Activated T-cell treated with anti-CD3 and anti-CD28 coated beads, Interleukin-2, amount 50 U/mL, for 24 hours (primary cell): ENCODE measurements around the gene PDE4D.
"Not testable (repeated sequence)": the region's sequence is repeated elsewhere in the genome, so short reads cannot be mapped to it uniquely, and the experiment has no call there.

Experiments used
- DNase-seq: peaks from one replicate; pipeline ENCODE4 v3.0.0-alpha.2; 2020
- H3K27ac Mint-ChIP-seq: 2 replicates; pipeline ENCODE4 v1.8.0; 2020; ENCODE audit warnings: mild to moderate bottlenecking, mixed read lengths
- H3K27me3 Mint-ChIP-seq: 2 replicates; pipeline ENCODE4 v1.8.0; 2020; ENCODE audit warnings: mixed read lengths
- H3K36me3 Mint-ChIP-seq: 2 replicates; pipeline ENCODE4 v1.8.0; 2020; ENCODE audit warnings: low read depth, mixed read lengths
- H3K4me1 Mint-ChIP-seq: 2 replicates; pipeline ENCODE4 v1.8.0; 2020; ENCODE audit warnings: low read depth, mixed read lengths
- H3K4me3 Mint-ChIP-seq: 2 replicates; pipeline ENCODE4 v1.8.0; 2020; ENCODE audit warnings: mild to moderate bottlenecking, moderate library complexity, mixed read lengths
- H3K9me3 Mint-ChIP-seq: 2 replicates; pipeline ENCODE4 v1.8.0; 2020; ENCODE audit warnings: mixed read lengths

PDE4D gene

GRCh38 chr5:59069438-59070079 lies 824.0 kb downstream of the PDE4D start:
- DNase-seq: no peak
- Mint-ChIP-seq H3K27me3 (no peaks in the 10 kb centered on the region), H3K4me3 (no peak overlapping the region), H3K9me3 (no peaks in the 10 kb centered on the region), H3K4me1 (peaks cover 7% of the 10 kb centered on the region), H3K36me3 (no peaks in the 10 kb centered on the region), H3K27ac (no peak overlapping the region)

DNA sequence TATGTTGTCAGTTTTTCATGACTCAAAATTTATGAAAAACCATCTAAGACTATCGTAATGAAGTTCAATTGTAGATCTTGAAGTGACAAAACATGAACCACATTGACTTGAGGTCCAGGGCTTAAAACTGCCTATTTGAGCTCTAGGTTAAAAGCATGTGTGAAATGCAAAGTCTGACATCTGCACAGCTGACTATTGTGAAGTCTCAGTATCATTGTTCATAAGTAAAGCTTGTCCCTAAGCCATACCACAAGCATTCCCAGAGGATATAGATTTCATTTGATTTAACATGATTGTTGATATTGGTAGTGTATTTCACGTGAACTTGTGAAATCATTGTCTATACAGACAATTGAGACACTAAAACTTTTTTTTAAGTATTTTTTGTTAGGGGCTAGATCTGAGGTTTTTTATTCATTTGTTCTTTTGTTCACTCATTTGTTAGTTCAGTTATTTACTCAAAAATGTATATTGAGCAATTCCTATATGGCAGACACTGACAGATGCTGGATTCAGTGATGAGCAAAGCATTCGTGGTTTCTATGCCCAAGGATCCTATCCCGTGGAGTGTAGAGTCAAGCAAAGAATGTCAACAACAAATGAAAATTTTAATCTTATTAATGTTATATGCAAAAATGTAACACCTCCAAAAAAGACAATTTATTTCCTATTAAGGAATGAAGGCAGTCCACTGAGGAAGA lies 825.4 kb downstream of the PDE4D start:
- H3K27me3 Mint-ChIP-seq: no peaks in the 10 kb centered on the region
- peaks cover 7% of the 10 kb centered on the region for H3K4me1 Mint-ChIP-seq
- no peaks in the 10 kb centered on the region for H3K9me3 Mint-ChIP-seq
- no peak overlapping the region for H3K27ac Mint-ChIP-seq
- no peak for DNase-seq
- H3K4me3 Mint-ChIP-seq: no peak overlapping the region
- H3K36me3 Mint-ChIP-seq: no peaks in the 10 kb centered on the region

GRCh38 chr5:59066367-59067163 lies 827.0 kb downstream of the PDE4D start:
- Mint-ChIP-seq H3K4me1 (peaks cover 7% of the 10 kb centered on the region), H3K4me3 (no peak overlapping the region), H3K36me3 (no peaks in the 10 kb centered on the region), H3K27ac (no peak overlapping the region), H3K27me3 (no peaks in the 10 kb centered on the region), H3K9me3 (no peaks in the 10 kb centered on the region)
- no peak for DNase-seq

DNA sequence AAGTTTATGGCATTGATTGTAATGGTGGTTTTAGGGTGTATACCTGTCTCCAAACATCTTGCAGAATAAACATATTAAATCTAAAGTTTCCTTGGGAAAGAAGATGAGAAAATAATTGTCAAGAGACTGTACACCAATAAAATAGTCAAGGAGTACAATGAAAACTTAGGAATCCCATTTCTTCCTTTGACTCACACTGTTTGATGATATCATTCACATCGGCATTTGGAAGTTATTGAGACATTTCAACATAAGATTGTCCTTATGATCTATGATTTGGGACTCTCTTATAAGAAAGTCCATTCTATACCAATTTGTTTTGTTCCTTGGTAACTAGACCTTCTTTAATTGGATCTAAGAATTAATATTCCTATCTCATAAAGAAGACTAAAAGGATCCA lies 828.0 kb downstream of the PDE4D start:
- no peak overlapping the region for H3K4me3 Mint-ChIP-seq
- peaks cover 7% of the 10 kb centered on the region for H3K4me1 Mint-ChIP-seq
- no peaks in the 10 kb centered on the region for H3K9me3 Mint-ChIP-seq
- no peaks in the 10 kb centered on the region for H3K27me3 Mint-ChIP-seq
- H3K27ac Mint-ChIP-seq: no peak overlapping the region
- no peak for DNase-seq
- no peaks in the 10 kb centered on the region for H3K36me3 Mint-ChIP-seq

GRCh38 chr5:59064293-59064692 lies 829.2 kb downstream of the PDE4D start:
- no peak for DNase-seq
- Mint-ChIP-seq H3K27ac (no peak overlapping the region), H3K36me3 (no peaks in the 10 kb centered on the region), H3K27me3 (no peaks in the 10 kb centered on the region), H3K9me3 (no peaks in the 10 kb centered on the region), H3K4me3 (no peak overlapping the region), H3K4me1 (peaks cover 8% of the 10 kb centered on the region)

GRCh38 chr5:59062986-59063683 lies 830.4 kb downstream of the PDE4D start:
- Mint-ChIP-seq H3K27ac (no peak overlapping the region), H3K4me3 (no peak overlapping the region), H3K4me1 (peaks cover 10% of the 10 kb centered on the region), H3K9me3 (no peaks in the 10 kb centered on the region), H3K36me3 (no peaks in the 10 kb centered on the region), H3K27me3 (no peaks in the 10 kb centered on the region)
- DNase-seq: no peak

DNA sequence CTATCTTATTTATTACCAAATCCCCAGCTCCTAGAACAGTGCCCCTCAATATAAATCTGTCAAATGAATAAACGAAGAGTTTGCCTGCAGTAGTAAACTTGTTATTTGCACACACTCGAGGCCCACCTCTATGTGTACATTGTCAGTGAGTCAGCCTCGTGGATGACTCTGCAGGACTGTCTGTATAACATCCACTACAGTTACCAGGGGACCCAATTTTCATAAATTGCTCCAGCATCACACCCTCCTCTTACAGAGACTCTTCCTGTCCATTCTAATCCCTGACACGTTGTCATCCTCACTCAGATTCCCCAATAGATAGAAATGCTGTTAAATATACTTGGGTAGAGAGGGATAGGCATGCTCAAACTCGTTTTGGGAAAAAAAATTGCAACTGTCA lies 832.1 kb downstream of the PDE4D start:
- peaks cover 6% of the 10 kb centered on the region for H3K4me1 Mint-ChIP-seq
- H3K27ac Mint-ChIP-seq: no peak overlapping the region
- no peaks in the 10 kb centered on the region for H3K27me3 Mint-ChIP-seq
- H3K9me3 Mint-ChIP-seq: no peaks in the 10 kb centered on the region
- no peaks in the 10 kb centered on the region for H3K36me3 Mint-ChIP-seq
- H3K4me3 Mint-ChIP-seq: no peak overlapping the region
- DNase-seq: no peak

GRCh38 chr5:59058969-59059687 lies 834.4 kb downstream of the PDE4D start:
- H3K27me3 Mint-ChIP-seq: peaks cover 2% of the 10 kb centered on the region
- no peak overlapping the region for H3K27ac Mint-ChIP-seq
- no peak for DNase-seq
- H3K4me3 Mint-ChIP-seq: no peak overlapping the region
- H3K36me3 Mint-ChIP-seq: no peaks in the 10 kb centered on the region
- H3K4me1 Mint-ChIP-seq: peaks cover 3% of the 10 kb centered on the region
- no peaks in the 10 kb centered on the region for H3K9me3 Mint-ChIP-seq

DNA sequence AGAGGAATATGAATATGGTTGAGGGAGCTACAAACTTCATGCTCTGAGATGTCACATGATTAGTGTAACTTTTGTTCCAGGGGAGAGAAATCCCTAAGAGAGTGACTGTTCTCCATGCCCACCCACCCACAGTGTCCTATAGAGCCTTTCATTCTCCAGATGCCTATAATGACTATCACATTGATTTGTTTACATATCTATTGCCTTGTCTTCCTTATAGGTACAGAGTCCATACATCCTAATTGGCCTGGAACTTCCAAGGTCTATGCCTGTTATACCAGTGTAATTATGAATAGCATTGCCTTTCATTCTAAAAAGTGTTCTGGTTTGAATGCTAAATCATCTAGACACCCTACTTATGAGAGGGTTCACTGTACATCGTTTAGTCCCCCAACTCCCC lies 835.3 kb downstream of the PDE4D start:
- no peak for DNase-seq
- H3K27ac Mint-ChIP-seq: no peak overlapping the region
- no peaks in the 10 kb centered on the region for H3K36me3 Mint-ChIP-seq
- no peaks in the 10 kb centered on the region for H3K9me3 Mint-ChIP-seq
- peaks cover 3% of the 10 kb centered on the region for H3K4me1 Mint-ChIP-seq
- H3K27me3 Mint-ChIP-seq: peaks cover 2% of the 10 kb centered on the region
- no peak overlapping the region for H3K4me3 Mint-ChIP-seq

- DNase-seq, H3K9me3 Mint-ChIP-seq, H3K27me3 Mint-ChIP-seq, H3K27ac Mint-ChIP-seq, H3K36me3 Mint-ChIP-seq, H3K4me1 Mint-ChIP-seq, H3K4me3 Mint-ChIP-seq: not testable (repeated sequence)
Measured at GRCh38 chr5:59056599-59056998, 836.9 kb downstream of the PDE4D start.

GRCh38 chr5:59055745-59056448 lies 837.6 kb downstream of the PDE4D start:
- H3K9me3 Mint-ChIP-seq: no peaks in the 10 kb centered on the region
- peaks cover 3% of the 10 kb centered on the region for H3K4me1 Mint-ChIP-seq
- no peak overlapping the region for H3K27ac Mint-ChIP-seq
- H3K36me3 Mint-ChIP-seq: no peaks in the 10 kb centered on the region
- no peak for DNase-seq
- peaks cover 2% of the 10 kb centered on the region for H3K27me3 Mint-ChIP-seq
- no peak overlapping the region for H3K4me3 Mint-ChIP-seq

GRCh38 chr5:59054963-59055528 lies 838.5 kb downstream of the PDE4D start:
- Mint-ChIP-seq H3K36me3 (no peaks in the 10 kb centered on the region), H3K27ac (no peak overlapping the region), H3K9me3 (no peaks in the 10 kb centered on the region), H3K4me3 (no peak overlapping the region), H3K4me1 (peaks cover 3% of the 10 kb centered on the region), H3K27me3 (peaks cover 2% of the 10 kb centered on the region)
- DNase-seq: no peak

GRCh38 chr5:59051951-59052350 lies 841.6 kb downstream of the PDE4D start:
- no peak for DNase-seq

More at GRCh38 chr5:59051951-59052350, 841.6 kb downstream of the PDE4D start:
- Mint-ChIP-seq H3K4me3 (no peak overlapping the region), H3K36me3 (no peaks in the 10 kb centered on the region), H3K4me1 (no peaks in the 10 kb centered on the region), H3K27ac (no peak overlapping the region), H3K27me3 (peaks cover 2% of the 10 kb centered on the region), H3K9me3 (no peaks in the 10 kb centered on the region)
